Measurements from ENCODE around the gene SGCG.

Gene SGCG

GRCh38 chr13:23146811-23147625 lies 33.8 kb upstream of the SGCG start:
- no peak for TF ChIP-seq EZH2 (IDR thresholded peaks at IDR 0.05; ENCODE audit: borderline replicate concordance, low read length)
- no peak for TF ChIP-seq CTCF (IDR thresholded peaks at IDR 0.05; ENCODE audit: low read length)
- no peaks in the 10 kb centered on the region for H3F3A ChIP-seq (ENCODE audit: insufficient read depth, low read length)
- no peaks in the 10 kb centered on the region for H3K27me3 ChIP-seq (ENCODE audit: insufficient read depth, low read length)
- H2AFZ ChIP-seq (ENCODE audit: low read length): no peak overlapping the region
- no peaks in the 10 kb centered on the region for H3K4me1 ChIP-seq (ENCODE audit: insufficient read depth, low read length, severe bottlenecking)
- no peaks in the 10 kb centered on the region for H3K9me2 ChIP-seq (ENCODE audit: low read depth, low read length)
- no peaks in the 10 kb centered on the region for H3K36me3 ChIP-seq (ENCODE audit: insufficient read depth, low read length)
- H3K9ac ChIP-seq (ENCODE audit: low read length): no peak overlapping the region
- H3K27ac ChIP-seq (ENCODE audit: low read depth, low read length, poor library complexity, severe bottlenecking): no peak overlapping the region
- no peak overlapping the region for H3K4me2 ChIP-seq (ENCODE audit: low read length)
- no peak overlapping the region for H3K4me3 ChIP-seq (ENCODE audit: low read depth, low read length, poor library complexity, severe bottlenecking)
- H3K79me2 ChIP-seq (ENCODE audit: insufficient read depth, low read length): no peaks in the 10 kb centered on the region
- H4K20me1 ChIP-seq (ENCODE audit: insufficient read depth, low read length): no peaks in the 10 kb centered on the region
- H3K9me3 ChIP-seq (ENCODE audit: low read length): no peaks in the 10 kb centered on the region

- H3K9me2 ChIP-seq (ENCODE audit: low read depth, low read length): no peaks in the 10 kb centered on the region
- no peak overlapping the region for H3K4me3 ChIP-seq (ENCODE audit: low read depth, low read length, poor library complexity, severe bottlenecking)
- no peak for TF ChIP-seq CTCF (IDR thresholded peaks at IDR 0.05; ENCODE audit: low read length)
- no peak for TF ChIP-seq EZH2 (IDR thresholded peaks at IDR 0.05; ENCODE audit: borderline replicate concordance, low read length)
- H3K36me3 ChIP-seq (ENCODE audit: insufficient read depth, low read length): no peaks in the 10 kb centered on the region
- no peaks in the 10 kb centered on the region for H3K79me2 ChIP-seq (ENCODE audit: insufficient read depth, low read length)
- H2AFZ ChIP-seq (ENCODE audit: low read length): no peak overlapping the region
- no peaks in the 10 kb centered on the region for H3K9me3 ChIP-seq (ENCODE audit: low read length)
- no peaks in the 10 kb centered on the region for H3K4me1 ChIP-seq (ENCODE audit: insufficient read depth, low read length, severe bottlenecking)
- H3K9ac ChIP-seq (ENCODE audit: low read length): no peak overlapping the region
- no peaks in the 10 kb centered on the region for H3F3A ChIP-seq (ENCODE audit: insufficient read depth, low read length)
- H4K20me1 ChIP-seq (ENCODE audit: insufficient read depth, low read length): no peaks in the 10 kb centered on the region
- no peak overlapping the region for H3K4me2 ChIP-seq (ENCODE audit: low read length)
- H3K27me3 ChIP-seq (ENCODE audit: insufficient read depth, low read length): no peaks in the 10 kb centered on the region
- no peak overlapping the region for H3K27ac ChIP-seq (ENCODE audit: low read depth, low read length, poor library complexity, severe bottlenecking)
Measured at GRCh38 chr13:23147827-23148226, 33.0 kb upstream of the SGCG start.

GRCh38 chr13:23157781-23158180 lies 23.0 kb upstream of the SGCG start:
- Histone ChIP-seq H3K9ac (ENCODE audit: low read length) (no peak overlapping the region), H2AFZ (ENCODE audit: low read length) (no peak overlapping the region)

More at GRCh38 chr13:23157781-23158180, 23.0 kb upstream of the SGCG start:
- Histone ChIP-seq H4K20me1 (ENCODE audit: insufficient read depth, low read length) (no peaks in the 10 kb centered on the region), H3F3A (ENCODE audit: insufficient read depth, low read length) (no peaks in the 10 kb centered on the region), H3K4me2 (ENCODE audit: low read length) (no peak overlapping the region), H3K4me3 (ENCODE audit: low read depth, low read length, poor library complexity, severe bottlenecking) (no peak overlapping the region), H3K79me2 (ENCODE audit: insufficient read depth, low read length) (no peaks in the 10 kb centered on the region), H3K27ac (ENCODE audit: low read depth, low read length, poor library complexity, severe bottlenecking) (no peak overlapping the region), H3K27me3 (ENCODE audit: insufficient read depth, low read length) (no peaks in the 10 kb centered on the region), H3K9me2 (ENCODE audit: low read depth, low read length) (no peaks in the 10 kb centered on the region), H3K4me1 (ENCODE audit: insufficient read depth, low read length, severe bottlenecking) (no peaks in the 10 kb centered on the region), H3K9me3 (ENCODE audit: low read length) (no peaks in the 10 kb centered on the region), H3K36me3 (ENCODE audit: insufficient read depth, low read length) (no peaks in the 10 kb centered on the region)
- TF ChIP-seq CTCF (IDR thresholded peaks at IDR 0.05; ENCODE audit: low read length): no peak
- no peak for TF ChIP-seq EZH2 (IDR thresholded peaks at IDR 0.05; ENCODE audit: borderline replicate concordance, low read length)
